ENCODE results near the gene GFI1. TPM values are rescaled to one million over a fixed set of nuclear protein-coding genes. Genes with fewer than 3 reads are reported as not detected.

GFI1 gene
- total and polyA plus RNA-seq, 2 of the 8 experiments (the other 6 are each of a cell fraction or from before 2014, with no cell fraction given), result 0.08 to 0.17 TPM

GRCh38 chr1:92476071-92476631, 10.6 kb downstream of the GFI1 start:
- Histone ChIP-seq H3K14ac (ENCODE audit: insufficient read length) (no peak overlapping the region), H3K27me3 (replicated peaks in 1 of 4; ENCODE audit: control insufficient read depth in 3 of 4, extremely low read depth in 1 of 4, insufficient read depth in 3 of 4, low read length in 3 of 4) (peaks cover 27 to 53% (median 50%) of the 10 kb centered on the region in 4 experiments), H2BK12ac (ENCODE audit: low read depth, low read length) (peak overlapping the region; percentile 77; the same call in 1 of the 2 replicates), H3K4ac (replicated peaks; ENCODE audit: insufficient read length, low read depth, low read length) (no peak overlapping the region), H3K79me1 (ENCODE audit: low read depth, low read length) (no peaks in the 10 kb centered on the region), H3K4me1 (replicated peaks in 1 of 4; ENCODE audit: control insufficient read depth in 3 of 4, insufficient read depth in 4 of 4, low read length in 3 of 4) (peaks cover 0 to 17% (median 12%) of the 10 kb centered on the region in 4 experiments; a peak in 6 of 7 replicates), H3K79me2 (ENCODE audit: control insufficient read depth in 1 of 2, insufficient read depth in 2 of 2, low read length in 2 of 2) (no peaks in the 10 kb centered on the region), H3K36me3 (ENCODE audit: control insufficient read depth in 2 of 4, insufficient read depth in 4 of 4, low read length in 3 of 4) (peaks cover 0 to 6% (median 0%) of the 10 kb centered on the region in 4 experiments; a peak in 1 of 8 replicates), H4K91ac (replicated peaks; ENCODE audit: insufficient read length, low read length) (no peak overlapping the region), H2AFZ (ENCODE audit: low read length) (peak overlapping the region; percentile 70), H2BK5ac (ENCODE audit: low read depth, low read length) (0 out of 2 replicates have a peak overlapping the region, but pooled peaks have one; percentile 18), H2BK120ac (replicated peaks; ENCODE audit: low read depth, low read length) (no peak overlapping the region), H3K56ac (replicated peaks; ENCODE audit: insufficient read length, low read depth, low read length) (no peak overlapping the region), H3K9ac (replicated peaks in 1 of 4; ENCODE audit: extremely low read depth in 1 of 4, low read depth in 3 of 4, low read length in 3 of 4) (no peak overlapping the region), H4K8ac (ENCODE audit: extremely low read depth, insufficient read depth, low read length) (no peak overlapping the region), H3K9me3 (ENCODE audit: insufficient read depth in 2 of 2, low read depth in 1 of 2, low read length in 1 of 2) (peaks cover 0 to 7% of the 10 kb centered on the region in 2 experiments; a peak in 1 of 4 replicates), H2BK15ac (ENCODE audit: low read length) (no peak overlapping the region), H2AK5ac (ENCODE audit: low read depth, low read length) (no peak overlapping the region), H3K27ac (ENCODE audit: low read depth, low read length) (no peak overlapping the region), H2BK20ac (ENCODE audit: low read length) (peak overlapping the region; percentile 37; the same call in 1 of the 2 replicates), H4K20me1 (replicated peaks in 1 of 2; ENCODE audit: control insufficient read depth in 1 of 2, insufficient read depth in 2 of 2, low read length in 2 of 2) (peaks cover 0 to 4% of the 10 kb centered on the region in 2 experiments), H3K18ac (ENCODE audit: extremely low read depth, low read length) (no peak overlapping the region; the same call in 1 of the 2 replicates), H3K4me2 (ENCODE audit: insufficient read depth in 1 of 2, low read depth in 2 of 2, low read length in 2 of 2) (no peak overlapping the region), H4K5ac (ENCODE audit: insufficient read length, low read depth, low read length) (no peak overlapping the region), H3K4me3 (ENCODE audit: extremely low read depth in 1 of 4, insufficient read depth in 2 of 4, low read depth in 3 of 4, low read length in 4 of 4) (no peak overlapping the region), H3K23ac (ENCODE audit: insufficient read length) (no peak overlapping the region), H3K23me2 (ENCODE audit: low read depth, low read length) (peaks cover 2% of the 10 kb centered on the region; the same call in 1 of the 2 replicates)
- CTCF ChIA-PET (ENCODE audit: partially characterized antibody), result interaction anchor here (0.9 to 1.9 kb wide), 2 partner anchors 9 to 13 kb away, joined by 3 to 5 read pairs; no protein-coding TSS in a partner anchor
- FAIRE-seq, result no peak
- 61% methylated on average over 12 of the region's 12 CpGs; no CpG with 5 or more reads in 1 of the 2 experiments for WGBS, 2 experiments (ENCODE audit: extremely low coverage in 1 of 2, insufficient coverage in 1 of 2, insufficient read length in 1 of 2, insufficient replicate concordance in 2 of 2, low coverage in 1 of 2, low lambda C conversion rate in 2 of 2, missing lambda C conversion rate in 1 of 2)
- TF ChIP-seq HDAC2 (IDR thresholded peaks at IDR 0.05; ENCODE audit: borderline replicate concordance in 1 of 2, low read depth in 2 of 2, low read length in 2 of 2), result no peak
- TF ChIP-seq E2F6 (IDR thresholded peaks at IDR 0.05), result peak; percentile 79
- 0 out of 2 replicates have a peak, but pooled peaks have one; percentile 61 for TF ChIP-seq TCF12 (IDR thresholded peaks at IDR 0.05; ENCODE audit: low read depth, low read length)
- 0 out of 2 replicates have a peak, but pooled peaks have one; percentile 14 for TF ChIP-seq SUZ12 (IDR thresholded peaks at IDR 0.05; ENCODE audit: low read length)
- TF ChIP-seq, protein P1, sequence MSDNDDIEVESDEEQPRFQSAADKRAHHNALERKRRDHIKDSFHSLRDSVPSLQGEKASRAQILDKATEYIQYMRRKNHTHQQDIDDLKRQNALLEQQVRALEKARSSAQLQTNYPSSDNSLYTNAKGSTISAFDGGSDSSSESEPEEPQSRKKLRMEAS (IDR thresholded peaks at IDR 0.05), result peak; percentile 60
- POLR2A ChIA-PET (ENCODE audit: partially characterized antibody), result no interaction called here
- DNase-seq (ENCODE audit: low read depth in 1 of 2, low spot score in 2 of 2), result peak in 1 of 2 experiments; percentile 49

Measured in H1 (cell line).